Endothelial cell of umbilical vein (primary cell): ENCODE data around the gene MIB1.

ENCODE experiments used
- CTCF ChIP-seq, 2 donors: IDR thresholded peaks; 1 replicate in 1 of 2; 2 replicates in 1 of 2; pipeline ENCODE4 v1.5.1; 2011; ENCODE audit warnings: low read length in 2 of 2, mild to moderate bottlenecking in 2 of 2, moderate library complexity in 2 of 2, control low read depth in 1 of 2, inconsistent platforms in 1 of 2, low read depth in 1 of 2; ENCODE audit not compliant: insufficient read depth in 1 of 2; ENCODE audit errors: extremely low read depth in 1 of 2
- EZH2 ChIP-seq: IDR thresholded peaks from 2 replicates; pipeline ENCODE4 v1.6.1; 2012; ENCODE audit warnings: borderline replicate concordance, low read depth, mild to moderate bottlenecking, moderate library complexity, low read length, inconsistent platforms; ENCODE audit not compliant: severe bottlenecking
- POLR2A ChIP-seq: IDR thresholded peaks from 2 replicates; pipeline ENCODE4 v1.6.1; 2012; ENCODE audit warnings: low read depth, mild to moderate bottlenecking, control low read depth, low read length
- POLR2AphosphoS5 ChIP-seq: IDR thresholded peaks from 2 replicates; pipeline ENCODE4 v1.6.1; 2012; ENCODE audit warnings: low read depth, mild to moderate bottlenecking, control low read depth, low read length, moderate library complexity; ENCODE audit not compliant: insufficient read depth
- TF ChIP-seq, protein P1 (sequence below): IDR thresholded peaks from 2 replicates; pipeline ENCODE4 v1.6.1; 2011; ENCODE audit not compliant: insufficient read depth, insufficient read length

- TF ChIP-seq CTCF (IDR thresholded peaks at IDR 0.05; ENCODE audit: extremely low read depth in 1 of 2, insufficient read depth in 1 of 2, low read depth in 1 of 2, low read length in 2 of 2): peak; percentile 63 to 66
- TF ChIP-seq POLR2AphosphoS5: no peak
- TF ChIP-seq, protein P1, sequence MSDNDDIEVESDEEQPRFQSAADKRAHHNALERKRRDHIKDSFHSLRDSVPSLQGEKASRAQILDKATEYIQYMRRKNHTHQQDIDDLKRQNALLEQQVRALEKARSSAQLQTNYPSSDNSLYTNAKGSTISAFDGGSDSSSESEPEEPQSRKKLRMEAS: no peak
- no peak for TF ChIP-seq EZH2
- no peak for TF ChIP-seq POLR2A
Measured at GRCh38 chr18:21914739-21915319, 174.2 kb downstream of the MIB1 start.
